B cell (primary cell): ENCODE data around the gene MC1R. TPM values are rescaled to one million over a fixed set of nuclear protein-coding genes. Genes with fewer than 3 reads are reported as not detected.

ENCODE experiments used
- ATAC-seq: fragments of 200-7000 bp; cut with Tn5 transposase; one replicate; pipeline ENCODE4 v1.10.0; 2021; ENCODE audit warnings: low read depth, mild to moderate bottlenecking, moderate number of reproducible peaks, moderate library complexity
- CTCF ChIA-PET: fragments of 350-600 bp; sonication (Branson Sonifier 250); formaldehyde crosslinking; loops from one replicate; lab custom pipeline; 2021; ENCODE audit warnings: antibody characterized with exemption, inconsistent platforms; lab: Charles Lee
- POLR2A ChIA-PET: fragments of 350-600 bp; sonication (Branson Sonifier 250); formaldehyde crosslinking; loops from one replicate; lab custom pipeline; 2021; ENCODE audit warnings: antibody characterized with exemption; lab: Charles Lee
- DNase-seq: peaks from one replicate; pipeline ENCODE4 v3.0.0; 2013
- H2AFZ ChIP-seq: 2 replicates; pipeline ENCODE4 v1.6.1; 2012; ENCODE audit warnings: mild to moderate bottlenecking, low read depth, low read length; ENCODE audit not compliant: insufficient read depth, poor library complexity, severe bottlenecking
- H3K27ac ChIP-seq, 2 donors: 1 replicate in 1 of 2; 2 replicates in 1 of 2; pipeline ENCODE4 v1.5.1; 2012 to 2013; ENCODE audit warnings: low read length in 2 of 2, mild to moderate bottlenecking in 2 of 2, moderate library complexity in 1 of 2
- H3K27me3 ChIP-seq, 4 experiments: fragments of 200-600 bp in 1 of 4; sonication (generic) in 1 of 4; replicated peaks in 1 of 4; 1 replicate in 2 of 4; 2 replicates in 2 of 4; pipeline versions ENCODE4 v1.6.1 to v1.7.0; 2013 to 2016; ENCODE audit warnings: low read length in 3 of 4, mild to moderate bottlenecking in 2 of 4, mixed read lengths in 1 of 4, moderate library complexity in 1 of 4; ENCODE audit not compliant: insufficient read depth in 4 of 4, control insufficient read depth in 3 of 4; ENCODE audit errors: control extremely low read depth in 1 of 4
- H3K36me3 ChIP-seq, 2 experiments: replicated peaks in 1 of 2; 1 replicate in 1 of 2; 2 replicates in 1 of 2; pipeline versions ENCODE4 v1.6.1 to v1.7.1; 2013; ENCODE audit warnings: low read length in 1 of 2; ENCODE audit not compliant: insufficient read depth in 2 of 2, control insufficient read depth in 1 of 2; ENCODE audit errors: control extremely low read depth in 1 of 2, extremely low read depth in 1 of 2
- H3K4me1 ChIP-seq, 2 donors: fragments of 200-600 bp in 1 of 2; sonication (generic) in 1 of 2; 1 replicate in 1 of 2; 2 replicates in 1 of 2; pipeline versions ENCODE4 v1.5.1 to v1.6.1; 2013 to 2017; ENCODE audit warnings: low read length in 2 of 2; ENCODE audit not compliant: control insufficient read depth in 2 of 2, insufficient read depth in 2 of 2
- H3K4me2 ChIP-seq: replicated peaks from 2 replicates; pipeline ENCODE3; 2012; ENCODE audit warnings: mild to moderate bottlenecking, low read depth, low read length; ENCODE audit not compliant: poor library complexity, severe bottlenecking
- H3K4me3 ChIP-seq, 5 experiments: fragments of 200-600 bp in 1 of 5; sonication (generic) in 1 of 5; 1 replicate in 3 of 5; 2 replicates in 2 of 5; pipeline versions ENCODE4 v1.5.1 to v1.7.0; 2011 to 2016; ENCODE audit warnings: low read length in 4 of 5, mild to moderate bottlenecking in 4 of 5, low read depth in 2 of 5, control low read depth in 1 of 5, moderate library complexity in 1 of 5; ENCODE audit not compliant: insufficient read depth in 1 of 5; ENCODE audit errors: control extremely low read depth in 1 of 5, extremely low read depth in 1 of 5
- H3K79me2 ChIP-seq: fragments of 200-600 bp; sonication (generic); one replicate; pipeline ENCODE4 v1.6.0; 2016; ENCODE audit warnings: low read length; ENCODE audit not compliant: control insufficient read depth, insufficient read depth
- H3K9ac ChIP-seq: fragments of 200-600 bp; sonication (generic); 2 replicates; pipeline ENCODE4 v1.6.1; 2017; ENCODE audit warnings: mild to moderate bottlenecking, low read length, moderate library complexity
- H3K9me3 ChIP-seq, 3 donors: one replicate each; pipeline versions ENCODE4 v1.6.1 to v1.7.1; 2013; ENCODE audit warnings: low read length in 2 of 3; ENCODE audit not compliant: control insufficient read depth in 2 of 3, insufficient read depth in 1 of 3; ENCODE audit errors: control extremely low read depth in 1 of 3
- H4K20me1 ChIP-seq: 2 replicates; pipeline ENCODE4 v1.6.0; 2012; ENCODE audit warnings: mild to moderate bottlenecking, low read length; ENCODE audit not compliant: insufficient read depth, control insufficient read depth, poor library complexity, severe bottlenecking
- H3K27ac Mint-ChIP-seq: one replicate; pipeline ENCODE4 v1.8.0; 2021; ENCODE audit warnings: mixed read lengths
- H3K27me3 Mint-ChIP-seq: one replicate; pipeline ENCODE4 v1.8.0; 2021; ENCODE audit warnings: mixed read lengths
- H3K4me1 Mint-ChIP-seq: one replicate; pipeline ENCODE4 v1.8.0; 2021; ENCODE audit warnings: mixed read lengths
- H3K4me3 Mint-ChIP-seq: one replicate; pipeline ENCODE4 v1.8.0; 2021; ENCODE audit warnings: mixed read lengths
- H3K9me3 Mint-ChIP-seq: one replicate; pipeline ENCODE4 v1.8.0; 2022; ENCODE audit warnings: mixed read lengths; ENCODE audit not compliant: insufficient read depth
- EZH2 ChIP-seq: IDR thresholded peaks from 2 replicates; pipeline ENCODE4 v1.6.1; 2012; ENCODE audit warnings: borderline replicate concordance, low read depth, mild to moderate bottlenecking, moderate library complexity, low read length; ENCODE audit not compliant: insufficient read depth, poor library complexity, severe bottlenecking
- WGBS: methylation state at CpG from one replicate; pipeline ENCODE4 v1.1.5; 2013; ENCODE audit warnings: missing lambda C conversion rate; ENCODE audit not compliant: insufficient coverage; 5-methylcytosine and 5-hydroxymethylcytosine counted together
- intact Hi-C: fragments of 100-400 bp; cut with micrococcal nuclease; formaldehyde crosslinking; loops from one replicate; pipeline ENCODE4 v1.10.0; 2022
- polyA minus RNA-seq: library from RNA; depleted of rRNA, polyadenylated mRNA; stranded (reverse); fragments of >200 nt; gene quantifications from 2 replicates; pipeline ENCODE4 v1.2.3, GENCODE V29; 2012
- polyA plus RNA-seq: library from polyadenylated mRNA; depleted of rRNA; stranded (reverse); fragments of >200 nt; gene quantifications from 2 replicates; pipeline ENCODE4 v1.2.3, GENCODE V29; 2012
- total RNA-seq, 2 donors: library from RNA; stranded (reverse); fragments of 120-200 nt in 1 of 2; gene quantifications; 1 replicate in 1 of 2; 2 replicates in 1 of 2; pipeline versions ENCODE4 v1.2.3 to v1.2.4, GENCODE V29; 2013 to 2022
- TF ChIP-seq, protein P1 (sequence below): fragments of 200-600 bp; IDR thresholded peaks from one replicate; pipeline ENCODE4 v1.8.0; 2022; ENCODE audit warnings: antibody characterized with exemption, mild to moderate bottlenecking

MC1R gene
- 12.2 and 13.2 TPM in 2 replicates for total RNA-seq
- total RNA-seq (2013), result 3.1 TPM
- polyA plus RNA-seq, result 15.2 and 21.5 TPM in 2 replicates
- polyA minus RNA-seq, result 6.1 and 11.3 TPM in 2 replicates

- H3K27me3 Mint-ChIP-seq, result peaks cover 24% of the 10 kb centered on the region
- no peak within 1 kb of the TSS for H3K27ac ChIP-seq
These were observed at the start of gene MC1R for GRCh38 chr16:89918453-89919347. MC1R (plus strand) TSS chr16:89918862; CDS start chr16:89919259, 397 bp downstream.

More at GRCh38 chr16:89918453-89919347, at the start of gene MC1R:
- H3K27me3 ChIP-seq, result peaks cover 0 to 49% (median 22%) of the 10 kb centered on the region in 4 experiments
- H3K36me3 ChIP-seq, result no peaks in the 10 kb centered on the region
- H3K4me3 ChIP-seq, result peak within 1 kb of the TSS; percentile 8 to 59 (median 46)
- intact Hi-C loops, result loop anchor here (2.0 kb wide), 2 partner anchors 34 to 54 kb away; no protein-coding TSS in a partner anchor
- DNase-seq (peak; percentile 60), ATAC-seq (peak; percentile 28)
- peak within 1 kb of the TSS; percentile 61 for H3K27ac Mint-ChIP-seq
- peaks cover 0 to 21% (median 0%) of the 10 kb centered on the region in 3 donors for H3K9me3 ChIP-seq
- peak within 1 kb of the TSS; percentile 60 for H2AFZ ChIP-seq
- H4K20me1 ChIP-seq, result peaks cover 3% of the 10 kb centered on the region
- H3K9me3 Mint-ChIP-seq, result no peaks in the 10 kb centered on the region
- H3K4me1 ChIP-seq, result peaks cover 42 to 45% of the 10 kb centered on the region in 2 donors
- ChIA-PET POLR2A (interaction anchor here (1.4 kb wide), 1 partner anchor 8 kb away, joined by 5 read pairs; no protein-coding TSS in a partner anchor), CTCF (interaction anchor here (0.9 to 1.5 kb wide), 6 partner anchors 9 to 218 kb away, joined by 3 to 5 read pairs (median 3); no protein-coding TSS in a partner anchor)
- H3K9ac ChIP-seq, result peak within 1 kb of the TSS; percentile 63
- peaks cover 36% of the 10 kb centered on the region for H3K4me1 Mint-ChIP-seq
- no peak for TF ChIP-seq EZH2
- TF ChIP-seq, protein P1, sequence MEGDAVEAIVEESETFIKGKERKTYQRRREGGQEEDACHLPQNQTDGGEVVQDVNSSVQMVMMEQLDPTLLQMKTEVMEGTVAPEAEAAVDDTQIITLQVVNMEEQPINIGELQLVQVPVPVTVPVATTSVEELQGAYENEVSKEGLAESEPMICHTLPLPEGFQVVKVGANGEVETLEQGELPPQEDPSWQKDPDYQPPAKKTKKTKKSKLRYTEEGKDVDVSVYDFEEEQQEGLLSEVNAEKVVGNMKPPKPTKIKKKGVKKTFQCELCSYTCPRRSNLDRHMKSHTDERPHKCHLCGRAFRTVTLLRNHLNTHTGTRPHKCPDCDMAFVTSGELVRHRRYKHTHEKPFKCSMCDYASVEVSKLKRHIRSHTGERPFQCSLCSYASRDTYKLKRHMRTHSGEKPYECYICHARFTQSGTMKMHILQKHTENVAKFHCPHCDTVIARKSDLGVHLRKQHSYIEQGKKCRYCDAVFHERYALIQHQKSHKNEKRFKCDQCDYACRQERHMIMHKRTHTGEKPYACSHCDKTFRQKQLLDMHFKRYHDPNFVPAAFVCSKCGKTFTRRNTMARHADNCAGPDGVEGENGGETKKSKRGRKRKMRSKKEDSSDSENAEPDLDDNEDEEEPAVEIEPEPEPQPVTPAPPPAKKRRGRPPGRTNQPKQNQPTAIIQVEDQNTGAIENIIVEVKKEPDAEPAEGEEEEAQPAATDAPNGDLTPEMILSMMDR, result peak; percentile 66
- WGBS, result 8% methylated on average over 23 of the region's 23 CpGs
- peak within 1 kb of the TSS; percentile 81 for H3K4me3 Mint-ChIP-seq
- H3K79me2 ChIP-seq, result no peaks in the 10 kb centered on the region
- H3K4me2 ChIP-seq, result peak within 1 kb of the TSS; percentile 94
